Stimulated activated CD4-positive, alpha-beta T cell treated with anti-CD3 and anti-CD28 coated beads, Interleukin-12 subunit alpha, Interleukin-12 subunit beta, amount 100 ng/mL, for 48 hours (primary cell): ENCODE results near the gene AP5B1.

Experiments
- DNase-seq, 3 donors: peaks; one replicate each; pipeline ENCODE4 v3.0.0-alpha.2; 2020; ENCODE audit warnings: low read depth in 2 of 3, low spot score in 1 of 3

AP5B1 gene

GRCh38 chr11:65801153-65801987, 20.6 kb upstream of the AP5B1 start:
- DNase-seq, result no peak

GRCh38 chr11:65798882-65799281, 18.1 kb upstream of the AP5B1 start:
- no peak for DNase-seq

GRCh38 chr11:65797711-65798110, 16.9 kb upstream of the AP5B1 start:
- DNase-seq, result no peak

- no peak for DNase-seq
Measured at GRCh38 chr11:65796726-65797601, 16.2 kb upstream of the AP5B1 start.

GRCh38 chr11:65794570-65795510, 14.1 kb upstream of the AP5B1 start:
- DNase-seq, result no peak

- no peak for DNase-seq
Measured at GRCh38 chr11:65793625-65794400, 13.0 kb upstream of the AP5B1 start.

- DNase-seq, result no peak
Measured at GRCh38 chr11:65793144-65793581, 12.4 kb upstream of the AP5B1 start.

GRCh38 chr11:65792456-65792855, 11.7 kb upstream of the AP5B1 start:
- no peak for DNase-seq

- DNase-seq, result peak; percentile 52 to 71 (median 56)
Measured at GRCh38 chr11:65791719-65792213, 11.0 kb upstream of the AP5B1 start.

- no peak for DNase-seq
Measured at GRCh38 chr11:65790902-65791650, 10.3 kb upstream of the AP5B1 start.

- no peak for DNase-seq
Measured at GRCh38 chr11:65790104-65790901, 9.5 kb upstream of the AP5B1 start.

GRCh38 chr11:65789230-65790103, 8.7 kb upstream of the AP5B1 start:
- no peak for DNase-seq

- DNase-seq, result no peak
Measured at GRCh38 chr11:65788821-65789220, 8.0 kb upstream of the AP5B1 start.

GRCh38 chr11:65787649-65788622, 7.2 kb upstream of the AP5B1 start:
- no peak for DNase-seq

- no peak for DNase-seq
Measured at GRCh38 chr11:65786786-65787636, 6.2 kb upstream of the AP5B1 start, which contains the start of gene OVOL1. Gene OVOL1 (plus strand): TSS chr11:65787063. CDS start chr11:65787374, 311 bp downstream.
